ENCODE data around the gene ZNF319.
A peak's percentile ranks its signal among the peaks of the same experiment; 100 is the strongest.
"Not testable (repeated sequence)": the region's sequence is repeated elsewhere in the genome, so short reads cannot be mapped to it uniquely, and the experiment has no call there.

Gene ZNF319

GRCh38 chr16:58020628-58021521 is 20.4 kb upstream of the ZNF319 start:
- DNase-seq, result peak; percentile 47

- DNase-seq, result no peak
Observed at GRCh38 chr16:58019866-58020538, 19.5 kb upstream of the ZNF319 start.

- DNase-seq, result no peak
Observed at GRCh38 chr16:58018803-58019202, 18.3 kb upstream of the ZNF319 start.

GRCh38 chr16:58016840-58017446 is 16.5 kb upstream of the ZNF319 start:
- DNase-seq, result no peak

GRCh38 chr16:58013201-58013956 is 12.9 kb upstream of the ZNF319 start:
- no peak for DNase-seq

GRCh38 chr16:58012481-58012880 is 12.0 kb upstream of the ZNF319 start:
- DNase-seq, result no peak

- DNase-seq, result no peak
Observed at GRCh38 chr16:58011652-58012051, 11.2 kb upstream of the ZNF319 start.

GRCh38 chr16:58010886-58011285 is 10.4 kb upstream of the ZNF319 start:
- DNase-seq, result no peak

- DNase-seq, result no peak
Observed at GRCh38 chr16:58009856-58010416, 9.5 kb upstream of the ZNF319 start.

- DNase-seq, result not testable (repeated sequence)
Observed at GRCh38 chr16:58004736-58005135, 4.3 kb upstream of the ZNF319 start.

- DNase-seq, result no peak
Observed at GRCh38 chr16:58002936-58003335, 2.5 kb upstream of the ZNF319 start.

- DNase-seq, result no peak
Observed at GRCh38 chr16:58002416-58002800, 1.9 kb upstream of the ZNF319 start.

GRCh38 chr16:58001781-58002415 is 1.4 kb upstream of the ZNF319 start:
- no peak for DNase-seq

- peak; percentile 86 for DNase-seq
Observed at GRCh38 chr16:58000706-58001676, 519 bp upstream of the ZNF319 start, which contains the start of gene USB1. Gene USB1 (plus strand): TSS chr16:58001407. CDS start chr16:58001484, 77 bp downstream.

GRCh38 chr16:57999366-57999970 is 1.0 kb downstream of the ZNF319 start:
- DNase-seq, result no peak

- DNase-seq, result no peak
Observed at GRCh38 chr16:57998992-57999365, 1.5 kb downstream of the ZNF319 start.

GRCh38 chr16:57998486-57998885 is 2.0 kb downstream of the ZNF319 start:
- peak; percentile 55 for DNase-seq

GRCh38 chr16:57997528-57998265 is 2.8 kb downstream of the ZNF319 start:
- no peak for DNase-seq

GRCh38 chr16:57997176-57997527 is 3.3 kb downstream of the ZNF319 start:
- DNase-seq, result no peak

All from CD4-positive, alpha-beta T cell treated with Interleukin-15 for 1 hour (primary cell).